ENCODE data around the gene IGSF9. TPM values are rescaled to one million over a fixed set of nuclear protein-coding genes. Genes with fewer than 3 reads are reported as not detected.

The IGSF9 gene
- total RNA-seq, 3 donors from 2014 or later, result 21.5 to 70.8 (median 25.9) TPM

GRCh38 chr1:159979257-159979656 is 33.8 kb upstream of the IGSF9 start:
- TF ChIP-seq, protein P1, sequence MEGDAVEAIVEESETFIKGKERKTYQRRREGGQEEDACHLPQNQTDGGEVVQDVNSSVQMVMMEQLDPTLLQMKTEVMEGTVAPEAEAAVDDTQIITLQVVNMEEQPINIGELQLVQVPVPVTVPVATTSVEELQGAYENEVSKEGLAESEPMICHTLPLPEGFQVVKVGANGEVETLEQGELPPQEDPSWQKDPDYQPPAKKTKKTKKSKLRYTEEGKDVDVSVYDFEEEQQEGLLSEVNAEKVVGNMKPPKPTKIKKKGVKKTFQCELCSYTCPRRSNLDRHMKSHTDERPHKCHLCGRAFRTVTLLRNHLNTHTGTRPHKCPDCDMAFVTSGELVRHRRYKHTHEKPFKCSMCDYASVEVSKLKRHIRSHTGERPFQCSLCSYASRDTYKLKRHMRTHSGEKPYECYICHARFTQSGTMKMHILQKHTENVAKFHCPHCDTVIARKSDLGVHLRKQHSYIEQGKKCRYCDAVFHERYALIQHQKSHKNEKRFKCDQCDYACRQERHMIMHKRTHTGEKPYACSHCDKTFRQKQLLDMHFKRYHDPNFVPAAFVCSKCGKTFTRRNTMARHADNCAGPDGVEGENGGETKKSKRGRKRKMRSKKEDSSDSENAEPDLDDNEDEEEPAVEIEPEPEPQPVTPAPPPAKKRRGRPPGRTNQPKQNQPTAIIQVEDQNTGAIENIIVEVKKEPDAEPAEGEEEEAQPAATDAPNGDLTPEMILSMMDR (IDR thresholded peaks at IDR 0.05), result no peak
- Histone ChIP-seq H3K36me3 (ENCODE audit: low read depth) (no peaks in the 10 kb centered on the region), H3K9me3 (no peaks in the 10 kb centered on the region), H3K4me1 (ENCODE audit: low read depth) (no peaks in the 10 kb centered on the region), H3K4me3 (no peak overlapping the region)
- ATAC-seq (no peak), DNase-seq (no peak)
- intact Hi-C loops (cut with DNase I, micrococcal nuclease), result no loop called here

DNA sequence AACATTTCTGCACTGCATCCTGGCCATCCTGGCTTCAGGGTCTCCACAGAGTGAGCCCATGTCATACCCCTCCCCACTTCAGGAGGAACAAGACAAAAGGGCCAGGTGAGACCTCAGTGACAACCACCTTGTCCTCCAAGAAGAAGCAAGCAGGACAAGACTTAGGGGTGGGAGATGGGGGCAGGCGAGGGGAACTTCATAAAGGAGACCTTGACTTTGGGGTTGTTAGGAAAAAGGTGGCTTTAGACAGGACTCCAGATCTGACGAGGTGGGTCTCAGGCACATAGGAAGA is 32.6 kb upstream of the IGSF9 start:
- Histone ChIP-seq H3K9me3 (no peaks in the 10 kb centered on the region), H3K36me3 (ENCODE audit: low read depth) (no peaks in the 10 kb centered on the region), H3K4me3 (no peak overlapping the region), H3K4me1 (ENCODE audit: low read depth) (no peaks in the 10 kb centered on the region)
- intact Hi-C loops (cut with DNase I, micrococcal nuclease), result no loop called here
- DNase-seq, result no peak
- no peak for ATAC-seq
- TF ChIP-seq, protein P1 (IDR thresholded peaks at IDR 0.05), result no peak

GRCh38 chr1:159977364-159978106 is 32.1 kb upstream of the IGSF9 start:
- TF ChIP-seq, protein P1 (IDR thresholded peaks at IDR 0.05), result no peak
- DNase-seq, result no peak
- H3K9me3 ChIP-seq, result no peaks in the 10 kb centered on the region
- H3K4me3 ChIP-seq, result no peak overlapping the region
- no peaks in the 10 kb centered on the region for H3K4me1 ChIP-seq (ENCODE audit: low read depth)
- no peaks in the 10 kb centered on the region for H3K36me3 ChIP-seq (ENCODE audit: low read depth)
- intact Hi-C loops (cut with DNase I, micrococcal nuclease), result no loop called here
- ATAC-seq, result no peak

DNA sequence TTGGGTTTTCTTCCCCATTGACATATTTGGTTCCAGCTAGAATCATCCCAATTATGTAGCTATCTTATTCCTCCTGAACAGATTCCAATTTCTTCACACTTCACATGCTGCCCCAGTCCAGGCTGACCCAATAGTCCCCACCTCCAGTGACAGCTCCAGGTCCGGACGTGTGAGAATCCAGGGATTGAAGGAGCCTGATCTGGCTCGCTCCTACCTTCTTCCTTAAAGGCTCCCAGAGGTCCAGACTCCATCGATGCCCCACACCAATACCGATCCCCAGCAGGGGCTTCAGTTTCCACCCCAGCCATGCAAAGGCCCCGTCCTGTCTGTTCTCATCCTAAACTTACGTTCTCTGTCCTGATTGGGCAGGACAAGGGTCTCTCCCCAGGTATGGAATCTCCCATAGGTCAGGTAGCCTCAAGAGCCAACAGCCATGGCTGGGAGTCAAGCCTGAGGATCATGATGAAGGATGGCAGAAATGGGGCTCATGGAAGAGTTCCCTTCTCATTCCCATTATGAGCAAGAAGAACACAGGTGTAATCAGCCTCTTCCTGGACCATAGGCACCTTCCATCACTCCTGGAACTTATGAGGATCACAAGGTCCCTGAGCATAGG is 29.0 kb upstream of the IGSF9 start:
- DNase-seq (no peak), ATAC-seq (no peak)
- Histone ChIP-seq H3K9me3 (no peaks in the 10 kb centered on the region), H3K36me3 (ENCODE audit: low read depth) (no peaks in the 10 kb centered on the region), H3K4me3 (no peak overlapping the region), H3K4me1 (ENCODE audit: low read depth) (peaks cover 13% of the 10 kb centered on the region)
- TF ChIP-seq, protein P1 (IDR thresholded peaks at IDR 0.05), result no peak
- intact Hi-C loops (cut with DNase I, micrococcal nuclease), result no loop called here

- no peaks in the 10 kb centered on the region for H3K36me3 ChIP-seq (ENCODE audit: low read depth)
- H3K4me1 ChIP-seq (ENCODE audit: low read depth), result peaks cover 16% of the 10 kb centered on the region
- DNase-seq (no peak), ATAC-seq (no peak)
- H3K9me3 ChIP-seq, result no peaks in the 10 kb centered on the region
- H3K4me3 ChIP-seq, result no peak overlapping the region
- TF ChIP-seq, protein P1 (IDR thresholded peaks at IDR 0.05), result no peak
- intact Hi-C loops (cut with DNase I, micrococcal nuclease), result no loop called here
Observed at GRCh38 chr1:159973350-159973940, 28.0 kb upstream of the IGSF9 start.

Measured in mucosa of descending colon (tissue), 3 donors.